ENCODE results near the gene ACSM3.
A peak's percentile ranks its signal among the peaks of the same experiment; 100 is the strongest.

Gene ACSM3

DNA sequence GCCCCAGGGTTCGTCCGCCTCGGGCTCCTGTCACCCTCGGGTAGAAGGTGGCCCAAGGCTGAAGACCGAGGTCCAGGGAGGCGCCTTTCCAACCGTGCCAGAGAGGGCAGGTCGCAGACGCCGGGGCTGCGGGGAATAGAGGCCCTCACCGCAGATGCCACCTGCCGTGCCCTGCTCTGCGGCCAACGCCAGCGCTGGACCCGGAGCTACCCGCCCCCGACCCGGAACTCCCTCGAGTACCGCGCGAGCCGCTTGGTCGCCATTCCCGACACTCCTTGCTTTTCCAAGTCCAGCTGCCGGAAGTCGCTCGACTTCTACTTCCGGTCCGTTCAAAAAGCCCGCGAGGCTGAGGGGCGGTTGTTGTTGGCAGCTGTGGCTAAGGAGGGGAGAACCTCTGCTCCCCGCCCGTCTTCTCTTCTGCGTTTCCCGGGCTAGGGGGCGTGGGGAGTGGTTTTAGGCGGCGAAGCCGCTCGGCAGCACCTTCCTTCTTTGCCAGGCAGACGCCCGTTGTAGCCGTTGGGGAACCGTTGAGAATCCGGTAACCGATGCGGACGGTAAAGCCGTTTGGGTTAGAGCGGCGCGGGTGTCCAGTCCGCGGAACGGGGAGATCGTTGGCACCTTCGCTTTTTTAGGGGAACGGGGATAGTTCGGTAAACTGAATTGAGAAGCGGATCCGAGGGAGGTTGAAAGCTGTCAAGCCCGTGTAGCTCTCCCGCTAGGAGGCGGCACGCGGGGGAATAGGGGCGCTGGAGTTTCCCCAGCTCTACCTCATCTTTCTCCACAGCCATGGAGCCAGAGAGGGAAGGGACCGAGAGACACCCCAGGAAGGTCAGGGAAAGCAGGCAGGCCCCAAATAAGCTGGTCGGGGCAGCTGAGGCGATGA, 42.6 kb downstream of the ACSM3 start, which contains the start of the genes ERI2 and REXO5:
TSS of gene ERI2 (minus strand) at position 305 of the 883 bp plus-strand sequence. CDS start at position 263, 42 bp downstream.
TSS of gene REXO5 (plus strand) at position 360 of the 883 bp plus-strand sequence. CDS start at position 787, 427 bp downstream.
- peak; percentile 55 for DNase-seq (ENCODE audit: low read depth)

DNA sequence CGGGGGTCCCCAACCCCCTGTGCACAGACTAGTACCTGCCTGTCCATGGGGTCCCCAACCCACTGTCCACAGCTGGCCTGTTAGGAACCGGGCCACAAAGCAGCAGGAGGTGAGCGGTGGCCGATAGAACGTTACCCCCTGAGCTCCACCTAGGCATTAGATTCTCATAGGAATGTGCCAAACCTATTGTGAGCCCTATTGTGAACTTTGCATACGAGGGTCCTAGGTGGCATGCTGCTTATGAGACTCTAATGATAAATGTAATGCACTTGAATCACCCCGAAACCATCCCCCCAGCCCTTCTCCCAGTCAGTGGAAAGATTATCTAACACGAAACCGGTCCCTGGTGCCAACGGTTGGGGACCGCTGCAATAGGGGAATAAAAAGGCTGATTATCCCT, 44.0 kb downstream of the ACSM3 start:
- no peak for DNase-seq (ENCODE audit: low read depth)

DNA sequence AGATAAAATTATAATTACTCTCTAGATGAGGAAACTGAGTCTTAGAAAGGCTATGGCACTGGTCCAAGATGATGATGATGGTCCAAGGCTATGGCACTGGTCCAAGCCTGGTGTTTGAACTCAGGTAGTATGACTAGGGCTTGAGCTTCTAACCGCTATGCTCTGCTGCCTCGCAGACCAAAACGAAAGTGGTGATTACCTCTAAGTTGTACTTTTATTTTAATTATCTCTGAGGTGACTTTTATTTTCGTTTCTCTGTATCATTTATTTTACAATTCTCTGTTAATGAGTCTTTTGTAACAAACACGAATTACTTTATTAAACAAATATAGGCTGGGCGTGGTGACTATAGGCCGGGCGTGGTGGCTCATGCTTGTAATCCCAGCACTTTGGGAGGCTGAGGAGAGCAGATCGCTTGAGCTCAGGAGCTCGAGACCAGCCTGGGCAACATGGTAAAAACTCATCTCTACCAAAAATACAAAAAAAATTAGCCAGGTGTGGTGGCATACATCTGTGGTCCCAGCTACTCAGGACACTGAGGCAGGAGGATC, 48.1 kb downstream of the ACSM3 start:
- no peak for DNase-seq (ENCODE audit: low read depth)

GRCh38 chr16:20812510-20812909, 48.7 kb downstream of the ACSM3 start:
- DNase-seq (ENCODE audit: low read depth): no peak

GRCh38 chr16:20814784-20815183, 51.0 kb downstream of the ACSM3 start:
- DNase-seq (ENCODE audit: low read depth): no peak

DNA sequence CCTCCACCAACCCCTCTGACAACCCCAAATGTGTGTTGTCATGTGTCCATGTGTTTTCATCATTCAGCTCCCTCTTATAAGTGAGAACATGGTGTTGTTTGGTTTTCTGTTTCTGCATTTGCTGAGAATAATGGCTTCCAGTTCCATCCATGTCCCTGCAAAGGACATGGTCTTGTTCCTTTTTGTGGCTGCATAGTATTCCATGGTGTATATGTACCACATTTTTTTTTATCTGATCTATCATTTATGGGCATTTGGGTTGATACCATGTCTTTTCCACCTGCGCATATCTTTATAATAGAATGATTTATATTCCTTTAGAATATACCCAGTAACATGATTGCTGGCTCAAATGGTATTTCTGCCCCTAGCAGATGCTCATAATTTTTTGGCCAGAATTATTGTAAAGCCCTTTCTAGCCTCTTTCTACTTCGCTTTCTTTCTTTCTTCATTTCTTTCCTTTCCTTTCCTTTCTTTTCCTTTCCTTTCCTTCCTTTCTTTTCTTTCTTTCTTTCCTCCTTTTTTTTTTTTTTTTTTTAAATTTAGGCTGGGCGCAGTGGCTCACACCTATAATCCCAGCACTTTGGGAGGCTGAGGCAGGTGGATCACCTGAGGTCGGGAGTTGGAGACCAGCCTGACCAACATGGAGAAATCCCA, 55.2 kb downstream of the ACSM3 start:
- no peak for DNase-seq (ENCODE audit: low read depth)

GRCh38 chr16:20821682-20822081, 57.9 kb downstream of the ACSM3 start:
- DNase-seq (ENCODE audit: low read depth): no peak

- DNase-seq (ENCODE audit: low read depth): no peak
Measured at GRCh38 chr16:20822521-20823325, 58.9 kb downstream of the ACSM3 start.

DNA sequence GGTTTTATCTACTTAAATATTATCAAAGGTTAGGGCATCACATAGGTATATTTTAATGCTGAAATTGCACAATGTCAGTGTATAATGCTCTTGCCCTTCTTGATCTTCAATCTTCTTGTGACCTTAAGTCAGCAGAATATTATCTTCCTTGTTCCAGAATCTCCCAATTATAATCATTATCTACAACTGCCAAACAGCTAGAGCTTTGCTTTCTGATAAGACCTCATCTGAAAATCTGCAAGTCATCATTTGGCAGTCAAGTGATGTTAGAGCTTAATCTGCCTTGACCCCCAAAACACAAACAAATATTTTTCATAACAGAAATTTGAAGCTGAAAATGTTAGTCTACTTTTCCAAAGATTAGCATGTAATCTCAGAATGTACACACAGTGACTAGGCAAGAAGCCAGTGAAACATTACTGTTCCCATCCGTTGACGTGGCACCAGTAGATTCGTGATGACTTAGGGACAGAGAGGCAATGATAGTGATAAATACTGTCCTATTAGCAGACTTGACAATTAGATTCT, 62.3 kb downstream of the ACSM3 start:
- DNase-seq (ENCODE audit: low read depth): no peak

- DNase-seq (ENCODE audit: low read depth): no peak
Measured at GRCh38 chr16:20829536-20829935, 65.7 kb downstream of the ACSM3 start.

GRCh38 chr16:20830372-20830771, 66.6 kb downstream of the ACSM3 start:
- no peak for DNase-seq (ENCODE audit: low read depth)

DNA sequence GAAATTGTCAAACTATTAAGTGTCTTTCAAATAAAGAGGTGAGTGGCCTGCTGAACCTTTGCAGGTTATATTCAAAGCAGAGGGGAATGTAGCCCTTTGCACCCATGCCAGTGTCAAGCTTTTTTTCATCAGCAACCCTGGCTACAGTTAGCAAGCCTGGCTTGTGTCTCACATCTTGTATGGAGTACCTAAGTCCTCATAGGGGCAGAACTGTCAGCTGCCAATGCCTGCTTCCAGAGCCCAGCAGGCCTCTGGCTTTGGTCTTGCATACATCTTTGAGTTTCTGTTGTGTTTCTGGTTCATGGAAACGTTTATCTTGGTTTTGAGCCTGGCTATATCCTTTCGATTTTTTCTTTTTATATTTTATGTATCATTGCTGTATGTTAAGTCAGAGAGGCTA, 69.3 kb downstream of the ACSM3 start:
- no peak for DNase-seq (ENCODE audit: low read depth)

GRCh38 chr16:20838240-20838639, 74.4 kb downstream of the ACSM3 start:
- DNase-seq (ENCODE audit: low read depth): no peak

DNA sequence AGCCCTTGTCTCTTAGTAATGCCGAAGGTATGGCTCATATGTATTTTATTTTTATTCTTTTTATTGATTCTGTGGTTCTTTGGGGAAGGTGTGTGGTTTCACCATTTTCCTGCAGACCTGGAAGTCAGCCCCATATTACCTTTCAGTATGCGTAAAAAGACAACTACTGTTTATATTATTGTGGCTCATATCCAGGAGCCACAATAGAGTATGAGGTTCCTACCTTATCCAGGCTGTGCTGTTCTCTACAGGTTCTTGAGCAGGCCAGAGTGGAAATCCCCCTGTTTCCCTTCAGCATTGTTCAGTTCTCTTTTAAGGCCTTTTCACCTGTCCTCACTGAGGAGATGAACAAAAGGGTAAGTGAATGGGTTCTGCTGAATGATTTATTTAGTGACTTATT, 75.7 kb downstream of the ACSM3 start:
- DNase-seq (ENCODE audit: low read depth): no peak

- no peak for DNase-seq (ENCODE audit: low read depth)
Measured at GRCh38 chr16:20844054-20844453, 80.2 kb downstream of the ACSM3 start.

GRCh38 chr16:20844588-20844987, 80.8 kb downstream of the ACSM3 start:
- no peak for DNase-seq (ENCODE audit: low read depth)

DNA sequence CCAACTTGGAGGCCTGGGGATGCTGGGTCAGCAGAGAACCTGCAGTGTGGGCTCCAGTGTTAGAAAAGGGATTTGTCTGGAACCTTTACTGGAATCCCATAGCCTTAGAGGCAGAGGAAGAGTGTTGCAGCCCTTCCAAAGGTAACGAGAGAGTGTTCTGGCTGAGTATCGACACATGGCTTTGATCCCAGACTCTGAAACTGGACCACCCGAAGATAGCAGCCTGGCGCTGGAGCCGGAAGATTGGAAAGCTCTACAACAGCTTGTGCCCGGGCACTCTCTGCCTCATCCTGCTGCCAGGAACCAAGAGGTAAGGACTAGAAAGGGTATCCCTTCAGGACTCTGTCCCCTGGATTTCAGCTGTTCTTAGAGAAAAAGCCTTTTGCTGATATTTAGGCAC, 82.2 kb downstream of the ACSM3 start:
- DNase-seq (ENCODE audit: low read depth): no peak

GRCh38 chr16:20846551-20846950, 82.7 kb downstream of the ACSM3 start:
- no peak for DNase-seq (ENCODE audit: low read depth)
